NCI-H526 (cell line): Measurements from ENCODE around the gene RNASE1.
"Not testable (repeated sequence)": the region's sequence is repeated elsewhere in the genome, so short reads cannot be mapped to it uniquely, and the experiment has no call there.

ENCODE experiments used
- DNase-seq, 2 experiments: peaks; one replicate each; lab custom pipeline; 2025; lab: John Stamatoyannopoulos, UW

The RNASE1 gene

DNA sequence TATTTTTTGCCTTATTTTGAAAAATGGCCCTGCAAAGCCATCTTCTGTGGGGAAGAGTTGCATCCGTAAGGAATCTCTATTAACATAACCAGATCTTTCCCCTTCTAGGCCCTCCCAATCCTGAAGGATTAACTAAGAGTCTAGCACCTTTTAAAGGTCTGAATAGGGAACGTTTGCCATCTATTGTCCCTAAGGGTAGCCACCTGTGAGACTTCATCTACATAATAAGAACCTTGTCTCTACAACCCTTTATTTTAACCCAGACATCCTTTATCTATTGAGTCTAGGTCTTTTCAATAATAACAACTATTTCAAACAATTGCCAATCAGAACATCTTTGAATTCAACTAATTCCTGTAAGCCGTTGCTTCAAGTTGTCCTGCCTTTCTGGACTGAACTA is 30.0 kb downstream of the RNASE1 start:
- DNase-seq: no peak

DNA sequence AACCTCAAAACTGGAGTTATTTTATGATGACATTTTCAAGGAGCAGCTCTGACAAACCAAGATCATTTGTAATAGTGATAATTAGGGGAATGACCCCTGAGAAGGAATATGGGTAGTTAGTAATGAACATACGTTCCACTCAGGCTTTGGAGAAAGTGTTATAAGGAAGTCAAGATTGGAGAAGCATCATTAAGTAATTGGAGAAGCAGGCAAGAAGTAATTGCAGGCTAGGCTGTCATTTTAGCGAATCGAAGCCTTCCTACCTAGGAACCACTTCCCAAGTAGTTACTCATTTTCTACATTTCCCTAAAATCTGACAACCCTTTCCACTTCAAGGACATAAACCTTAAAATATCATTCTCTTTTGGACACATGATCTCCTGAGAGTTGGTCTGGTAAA is 33.2 kb downstream of the RNASE1 start:
- DNase-seq: no peak

- no peak for DNase-seq
These were observed 34.1 kb downstream of the RNASE1 start for GRCh38 chr14:20768593-20768892.

DNA sequence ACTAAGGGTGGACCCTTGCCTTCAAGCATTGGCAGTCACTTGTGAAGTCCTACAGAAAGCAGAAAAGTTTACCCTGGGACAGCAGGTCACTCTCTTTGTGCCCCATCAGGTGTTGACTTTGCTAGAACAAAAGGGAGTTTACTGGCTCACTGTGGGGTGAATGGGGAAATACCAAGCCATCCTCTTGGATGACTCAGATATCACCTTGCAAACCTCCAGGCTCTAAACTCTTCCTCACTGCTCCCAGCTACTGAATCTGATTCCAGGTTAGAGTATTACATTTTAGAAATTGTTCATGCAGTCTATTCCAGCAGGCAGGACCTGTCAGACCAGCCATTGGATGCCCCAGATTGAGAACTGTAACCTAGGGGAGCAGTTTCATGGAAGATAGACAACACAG is 41.7 kb downstream of the RNASE1 start:
- no peak for DNase-seq

DNA sequence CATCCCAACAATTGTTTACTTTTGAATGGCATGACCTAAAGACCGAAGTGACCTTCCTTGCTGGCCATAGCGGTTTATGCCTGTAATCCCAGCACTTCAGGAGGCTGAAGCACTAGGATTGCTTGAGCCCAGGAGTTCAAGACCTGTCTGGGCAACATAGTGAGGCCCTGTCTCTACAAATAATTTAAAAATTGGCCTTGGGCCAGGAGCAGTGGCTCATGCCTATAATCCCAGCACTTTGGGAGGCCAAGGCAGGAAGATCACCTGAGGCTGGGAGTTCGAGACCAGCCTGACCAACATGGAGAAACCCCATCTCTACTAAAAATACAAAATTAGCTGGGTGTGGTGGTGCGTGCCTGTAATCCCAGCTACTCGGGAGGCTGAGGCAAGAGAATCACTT is 43.2 kb downstream of the RNASE1 start:
- DNase-seq: not testable (repeated sequence)

DNA sequence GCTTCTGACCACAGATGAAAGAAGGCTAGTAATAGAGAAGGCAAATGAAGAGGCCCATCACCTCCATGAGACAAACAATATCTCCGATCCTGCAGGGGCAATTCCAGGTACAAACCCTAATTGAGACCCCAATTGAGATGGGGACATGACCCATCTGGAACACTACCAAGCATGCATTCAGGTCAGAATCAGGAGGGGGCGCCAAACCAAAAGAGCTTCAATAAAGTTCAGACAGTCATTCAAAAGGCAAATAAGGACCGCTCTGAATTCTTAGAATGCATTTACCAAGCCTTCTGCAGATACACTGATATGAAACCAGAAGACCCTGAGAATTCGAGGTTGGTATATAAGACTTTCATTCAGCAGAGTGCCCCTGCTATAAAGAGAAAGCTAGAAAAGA is 44.7 kb downstream of the RNASE1 start:
- no peak for DNase-seq

GRCh38 chr14:20755037-20755436 is 47.6 kb downstream of the RNASE1 start:
- no peak for DNase-seq

GRCh38 chr14:20754308-20754707 is 48.3 kb downstream of the RNASE1 start:
- no peak for DNase-seq

DNA sequence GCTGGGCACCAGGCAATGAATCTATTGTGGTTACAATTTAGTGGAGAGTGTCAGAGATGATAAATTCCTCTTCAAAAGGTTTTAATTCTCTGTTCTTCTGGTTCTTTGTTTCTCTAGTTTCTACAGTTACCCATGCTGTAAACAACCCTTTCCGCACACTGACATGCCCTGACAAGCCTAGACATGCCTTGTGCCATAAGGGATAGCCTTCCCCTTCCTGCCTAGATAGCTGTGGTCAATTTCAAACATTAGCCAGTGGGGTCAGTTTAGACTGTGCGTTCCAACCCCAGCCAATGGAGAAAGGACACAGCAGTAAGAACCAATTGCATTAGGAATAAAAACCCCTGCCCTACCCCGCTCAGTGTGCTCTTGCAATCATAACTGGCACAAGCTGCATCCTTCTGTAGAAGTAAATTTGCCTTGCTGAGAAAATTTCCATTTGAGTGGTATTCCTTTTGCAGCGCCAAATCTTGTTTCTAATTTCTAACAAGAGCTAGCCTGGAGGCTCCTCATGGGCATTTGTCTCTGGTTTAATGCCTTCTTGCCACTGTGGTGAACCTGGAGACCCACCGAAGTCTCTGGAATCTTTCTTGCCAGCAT is 50.6 kb downstream of the RNASE1 start:
- no peak for DNase-seq
